ENCODE data around the gene PITPNC1.
"Not testable (repeated sequence)": the region's sequence is repeated elsewhere in the genome, so short reads cannot be mapped to it uniquely, and the experiment has no call there.

PITPNC1 gene

GRCh38 chr17:67509390-67510287 is 132.6 kb downstream of the PITPNC1 start:
- Histone ChIP-seq H3K4me3 (ENCODE audit: low read length) (no peak overlapping the region), H3K36me3 (ENCODE audit: insufficient read depth, low read length) (no peaks in the 10 kb centered on the region), H3K4me1 (ENCODE audit: control insufficient read depth, insufficient read depth, low read length) (peaks cover 9% of the 10 kb centered on the region), H3K27me3 (ENCODE audit: control insufficient read depth, insufficient read depth, low read length) (no peaks in the 10 kb centered on the region), H3K4me2 (ENCODE audit: low read length) (peak overlapping the region; percentile 34), H3K9me3 (replicated peaks; ENCODE audit: low read length) (no peaks in the 10 kb centered on the region), H3K9ac (ENCODE audit: low read depth, low read length) (no peak overlapping the region)

GRCh38 chr17:67511012-67511411 is 133.9 kb downstream of the PITPNC1 start:
- Histone ChIP-seq H3K4me1 (ENCODE audit: control insufficient read depth, insufficient read depth, low read length) (peaks cover 9% of the 10 kb centered on the region), H3K4me3 (ENCODE audit: low read length) (no peak overlapping the region), H3K9me3 (replicated peaks; ENCODE audit: low read length) (no peaks in the 10 kb centered on the region), H3K9ac (ENCODE audit: low read depth, low read length) (no peak overlapping the region), H3K4me2 (ENCODE audit: low read length) (no peak overlapping the region), H3K36me3 (ENCODE audit: insufficient read depth, low read length) (no peaks in the 10 kb centered on the region), H3K27me3 (ENCODE audit: control insufficient read depth, insufficient read depth, low read length) (no peaks in the 10 kb centered on the region)

GRCh38 chr17:67511804-67512203 is 134.7 kb downstream of the PITPNC1 start:
- Histone ChIP-seq H3K27me3 (ENCODE audit: control insufficient read depth, insufficient read depth, low read length) (no peaks in the 10 kb centered on the region), H3K36me3 (ENCODE audit: insufficient read depth, low read length) (no peaks in the 10 kb centered on the region), H3K9me3 (replicated peaks; ENCODE audit: low read length) (no peaks in the 10 kb centered on the region), H3K4me1 (ENCODE audit: control insufficient read depth, insufficient read depth, low read length) (peaks cover 9% of the 10 kb centered on the region), H3K4me2 (ENCODE audit: low read length) (no peak overlapping the region), H3K4me3 (ENCODE audit: low read length) (no peak overlapping the region), H3K9ac (ENCODE audit: low read depth, low read length) (no peak overlapping the region)

GRCh38 chr17:67514998-67515397 is 137.9 kb downstream of the PITPNC1 start:
- peaks cover 4% of the 10 kb centered on the region for H3K4me1 ChIP-seq (ENCODE audit: control insufficient read depth, insufficient read depth, low read length)
- no peak overlapping the region for H3K4me3 ChIP-seq (ENCODE audit: low read length)
- no peaks in the 10 kb centered on the region for H3K27me3 ChIP-seq (ENCODE audit: control insufficient read depth, insufficient read depth, low read length)
- H3K9ac ChIP-seq (ENCODE audit: low read depth, low read length): no peak overlapping the region
- H3K9me3 ChIP-seq (replicated peaks; ENCODE audit: low read length): peaks cover 4% of the 10 kb centered on the region
- no peaks in the 10 kb centered on the region for H3K36me3 ChIP-seq (ENCODE audit: insufficient read depth, low read length)
- no peak overlapping the region for H3K4me2 ChIP-seq (ENCODE audit: low read length)

GRCh38 chr17:67515490-67516083 is 138.5 kb downstream of the PITPNC1 start:
- H3K4me3 ChIP-seq (ENCODE audit: low read length): no peak overlapping the region

GRCh38 chr17:67516571-67516970 is 139.5 kb downstream of the PITPNC1 start:
- not testable (repeated sequence) for H3K27me3 ChIP-seq (ENCODE audit: control insufficient read depth, insufficient read depth, low read length); H3K9me3 ChIP-seq (replicated peaks; ENCODE audit: low read length); H3K4me2 ChIP-seq (ENCODE audit: low read length); H3K4me3 ChIP-seq (ENCODE audit: low read length); H3K36me3 ChIP-seq (ENCODE audit: insufficient read depth, low read length); H3K9ac ChIP-seq (ENCODE audit: low read depth, low read length)
- peaks cover 16% of the 10 kb centered on the region for H3K4me1 ChIP-seq (ENCODE audit: control insufficient read depth, insufficient read depth, low read length)

More at GRCh38 chr17:67515490-67516083, 138.5 kb downstream of the PITPNC1 start:
- H3K9me3 ChIP-seq (replicated peaks; ENCODE audit: low read length): peaks cover 4% of the 10 kb centered on the region
- peak overlapping the region; percentile 22 for H3K4me2 ChIP-seq (ENCODE audit: low read length)
- H3K4me1 ChIP-seq (ENCODE audit: control insufficient read depth, insufficient read depth, low read length): peaks cover 6% of the 10 kb centered on the region
- no peaks in the 10 kb centered on the region for H3K27me3 ChIP-seq (ENCODE audit: control insufficient read depth, insufficient read depth, low read length)
- H3K36me3 ChIP-seq (ENCODE audit: insufficient read depth, low read length): no peaks in the 10 kb centered on the region
- no peak overlapping the region for H3K9ac ChIP-seq (ENCODE audit: low read depth, low read length)

- Histone ChIP-seq H3K4me2 (ENCODE audit: low read length) (no peak overlapping the region), H3K36me3 (ENCODE audit: insufficient read depth, low read length) (no peaks in the 10 kb centered on the region), H3K9me3 (replicated peaks; ENCODE audit: low read length) (peaks cover 4% of the 10 kb centered on the region), H3K27me3 (ENCODE audit: control insufficient read depth, insufficient read depth, low read length) (no peaks in the 10 kb centered on the region), H3K4me1 (ENCODE audit: control insufficient read depth, insufficient read depth, low read length) (peaks cover 19% of the 10 kb centered on the region), H3K4me3 (ENCODE audit: low read length) (no peak overlapping the region), H3K9ac (ENCODE audit: low read depth, low read length) (no peak overlapping the region)
Observed at GRCh38 chr17:67517325-67517724, 140.2 kb downstream of the PITPNC1 start.

GRCh38 chr17:67518876-67519275 is 141.8 kb downstream of the PITPNC1 start:
- no peaks in the 10 kb centered on the region for H3K36me3 ChIP-seq (ENCODE audit: insufficient read depth, low read length)
- H3K4me1 ChIP-seq (ENCODE audit: control insufficient read depth, insufficient read depth, low read length): peaks cover 19% of the 10 kb centered on the region
- no peak overlapping the region for H3K9ac ChIP-seq (ENCODE audit: low read depth, low read length)
- no peaks in the 10 kb centered on the region for H3K27me3 ChIP-seq (ENCODE audit: control insufficient read depth, insufficient read depth, low read length)
- H3K4me2 ChIP-seq (ENCODE audit: low read length): no peak overlapping the region
- H3K9me3 ChIP-seq (replicated peaks; ENCODE audit: low read length): peaks cover 4% of the 10 kb centered on the region
- H3K4me3 ChIP-seq (ENCODE audit: low read length): no peak overlapping the region

- H3K4me1 ChIP-seq (ENCODE audit: control insufficient read depth, insufficient read depth, low read length): peaks cover 19% of the 10 kb centered on the region
- H3K4me3 ChIP-seq (ENCODE audit: low read length): no peak overlapping the region
- H3K36me3 ChIP-seq (ENCODE audit: insufficient read depth, low read length): no peaks in the 10 kb centered on the region
- H3K9me3 ChIP-seq (replicated peaks; ENCODE audit: low read length): peaks cover 4% of the 10 kb centered on the region
- H3K4me2 ChIP-seq (ENCODE audit: low read length): peak overlapping the region; percentile 74
- H3K27me3 ChIP-seq (ENCODE audit: control insufficient read depth, insufficient read depth, low read length): no peaks in the 10 kb centered on the region
- no peak overlapping the region for H3K9ac ChIP-seq (ENCODE audit: low read depth, low read length)
Observed at GRCh38 chr17:67519801-67520251, 142.7 kb downstream of the PITPNC1 start.

- Histone ChIP-seq H3K4me3 (ENCODE audit: low read length) (peak overlapping the region; percentile 33), H3K9ac (ENCODE audit: low read depth, low read length) (no peak overlapping the region)
Observed at GRCh38 chr17:67520252-67520906, 143.3 kb downstream of the PITPNC1 start.

GRCh38 chr17:67520916-67521774 is 144.1 kb downstream of the PITPNC1 start:
- no peak overlapping the region for H3K9ac ChIP-seq (ENCODE audit: low read depth, low read length)

More at GRCh38 chr17:67520252-67520906, 143.3 kb downstream of the PITPNC1 start:
- Histone ChIP-seq H3K27me3 (ENCODE audit: control insufficient read depth, insufficient read depth, low read length) (no peaks in the 10 kb centered on the region), H3K9me3 (replicated peaks; ENCODE audit: low read length) (peaks cover 4% of the 10 kb centered on the region), H3K36me3 (ENCODE audit: insufficient read depth, low read length) (no peaks in the 10 kb centered on the region), H3K4me2 (ENCODE audit: low read length) (peak overlapping the region; percentile 74), H3K4me1 (ENCODE audit: control insufficient read depth, insufficient read depth, low read length) (peaks cover 19% of the 10 kb centered on the region)

More at GRCh38 chr17:67520916-67521774, 144.1 kb downstream of the PITPNC1 start:
- H3K9me3 ChIP-seq (replicated peaks; ENCODE audit: low read length): peaks cover 4% of the 10 kb centered on the region
- no peaks in the 10 kb centered on the region for H3K36me3 ChIP-seq (ENCODE audit: insufficient read depth, low read length)
- H3K4me3 ChIP-seq (ENCODE audit: low read length): peak overlapping the region; percentile 33
- H3K4me2 ChIP-seq (ENCODE audit: low read length): peak overlapping the region; percentile 74
- no peaks in the 10 kb centered on the region for H3K27me3 ChIP-seq (ENCODE audit: control insufficient read depth, insufficient read depth, low read length)
- peaks cover 19% of the 10 kb centered on the region for H3K4me1 ChIP-seq (ENCODE audit: control insufficient read depth, insufficient read depth, low read length)

All from skeletal muscle satellite cell (primary cell).